HepG2 (cell line): ENCODE results near the gene CKS1B. TPM values are rescaled to one million over a fixed set of nuclear protein-coding genes. Genes with fewer than 3 reads are reported as not detected.

ENCODE experiments used
- CAMTA2 ChIP-seq: sonication (generic); formaldehyde crosslinking; IDR thresholded peaks from 2 replicates; pipeline ENCODE4 v1.4.0; 2020; ENCODE audit warnings: mild to moderate bottlenecking, missing genetic modification reagents, borderline replicate concordance
- CENPBD1 ChIP-seq: sonication (generic); formaldehyde crosslinking; IDR thresholded peaks from 2 replicates; pipeline ENCODE4 v1.8.0; 2022; ENCODE audit warnings: missing genetic modification reagents, low read depth, mild to moderate bottlenecking, borderline replicate concordance
- DBP ChIP-seq: sonication (generic); formaldehyde crosslinking; IDR thresholded peaks from 2 replicates; pipeline ENCODE4 v1.4.0; 2020; ENCODE audit warnings: missing genetic modification reagents; ENCODE audit errors: not compliant biosample characterization
- GATAD2A ChIP-seq: IDR thresholded peaks from 2 replicates; pipeline ENCODE4 v1.6.1; 2016
- IRF1 ChIP-seq: sonication (generic); formaldehyde crosslinking; IDR thresholded peaks from 2 replicates; pipeline ENCODE4 v1.4.0; 2020; ENCODE audit warnings: low read depth, mild to moderate bottlenecking, missing genetic modification reagents
- KLF11 ChIP-seq: IDR thresholded peaks from 2 replicates; pipeline ENCODE4 v1.6.1; 2016; ENCODE audit warnings: missing compliant biosample characterization
- MYPOP ChIP-seq: sonication (generic); formaldehyde crosslinking; IDR thresholded peaks from 2 replicates; pipeline ENCODE4 v1.8.1; 2023; ENCODE audit warnings: mild to moderate bottlenecking, moderate library complexity, missing genetic modification reagents
- NCOR1 ChIP-seq: fragments of 200-600 bp; sonication (generic); IDR thresholded peaks from 2 replicates; pipeline ENCODE4 v1.7.0; 2017; ENCODE audit warnings: antibody characterized with exemption, low read length, borderline replicate concordance
- NR3C1 ChIP-seq: sonication (generic); formaldehyde crosslinking; IDR thresholded peaks from 2 replicates; pipeline ENCODE4 v1.4.0; 2020; ENCODE audit warnings: missing genetic modification reagents
- PBX3 ChIP-seq: sonication (generic); formaldehyde crosslinking; IDR thresholded peaks from 2 replicates; pipeline ENCODE4 v1.8.1; 2023; ENCODE audit warnings: missing genetic modification reagents, inconsistent platforms, borderline replicate concordance
- POGK ChIP-seq: sonication (generic); formaldehyde crosslinking; conservative IDR thresholded peaks from 2 replicates; pipeline ENCODE4 v1.8.0; 2022; ENCODE audit warnings: mild to moderate bottlenecking, moderate library complexity, missing genetic modification reagents
- ZFP37 ChIP-seq: sonication (generic); formaldehyde crosslinking; IDR thresholded peaks from 2 replicates; pipeline ENCODE4 v1.4.0; 2020; ENCODE audit warnings: missing genetic modification reagents, borderline replicate concordance
- ZNF451 ChIP-seq: sonication (generic); formaldehyde crosslinking; IDR thresholded peaks from 2 replicates; pipeline ENCODE4 v1.5.0; 2020; ENCODE audit warnings: mild to moderate bottlenecking, missing genetic modification reagents
- ZNF510 ChIP-seq: sonication (generic); formaldehyde crosslinking; IDR thresholded peaks from 2 replicates; pipeline ENCODE4 v1.4.0; 2020; ENCODE audit warnings: low read depth, mild to moderate bottlenecking, missing genetic modification reagents
- ZNF605 ChIP-seq: sonication (generic); formaldehyde crosslinking; IDR thresholded peaks from 2 replicates; pipeline ENCODE4 v1.8.0; 2022; ENCODE audit warnings: mild to moderate bottlenecking, missing genetic modification reagents
- ZNF879 ChIP-seq: sonication (generic); formaldehyde crosslinking; IDR thresholded peaks from 2 replicates; pipeline ENCODE4 v1.8.1; 2023; ENCODE audit warnings: missing genetic modification reagents
- ZZZ3 ChIP-seq: sonication (generic); formaldehyde crosslinking; IDR thresholded peaks from 2 replicates; pipeline ENCODE4 v1.4.0; 2020; ENCODE audit warnings: missing genetic modification reagents, mild to moderate bottlenecking, borderline replicate concordance
- polyA plus RNA-seq, 8 experiments: library from polyadenylated mRNA; depleted of rRNA in 3 of 8; stranded (reverse) in 7 of 8; unstranded in 1 of 8; fragments of >200 nt; fragmentation: Illumina TruSeq in 4 of 8; extraction: Trizol in 4 of 8; gene quantifications; 2 replicates each; pipeline versions ENCODE4 v1.2.1 to v1.2.3, GENCODE V29; 2011 to 2016; ENCODE audit warnings: low read depth in 4 of 8, missing spikeins in 1 of 8, mixed read lengths in 1 of 8; ENCODE audit not compliant: insufficient read depth in 1 of 8
- total RNA-seq, 5 experiments: library from RNA; depleted of rRNA; stranded (reverse); fragments of >200 nt; fragmentation: Illumina TruSeq; extraction: Trizol; gene quantifications; 2 replicates each; pipeline ENCODE4 v1.2.3, GENCODE V29; 2016; ENCODE audit warnings: low read depth in 1 of 5

CKS1B gene
- total and polyA plus RNA-seq, 2 of the 13 experiments (the other 11 are each of a cell fraction or from before 2014, with no cell fraction given) = 217 to 222 TPM

- TF ChIP-seq POGK (0 out of 2 replicates have a peak, but pooled peaks have one; percentile 53), ZNF879 (CRISPR knock-in tag) (no peak), ZNF451 (no peak), DBP (CRISPR knock-in tag) (no peak), IRF1 (CRISPR knock-in tag) (no peak), MYPOP (no peak), ZNF605 (CRISPR knock-in tag) (no peak), ZZZ3 (CRISPR knock-in tag) (no peak; the same call in 1 of the 2 replicates), NCOR1 (no peak), PBX3 (CRISPR knock-in tag) (peak; percentile 99), ZFP37 (no peak; the same call in 1 of the 2 replicates), CAMTA2 (CRISPR knock-in tag) (no peak), NR3C1 (CRISPR knock-in tag) (no peak), ZNF510 (no peak), GATAD2A (no peak; the same call in 1 of the 2 replicates), CENPBD1 (CRISPR knock-in tag) (no peak), KLF11 (peak; percentile 69; the same call in 1 of the 2 replicates)
Observed at GRCh38 chr1:154982897-154983648, 8.6 kb downstream of the CKS1B start, which contains the start of gene FLAD1 (continued).
